Panc1 (cell line): Measurements from ENCODE around the gene FAM83E. TPM values are rescaled to one million over a fixed set of nuclear protein-coding genes. Genes with fewer than 3 reads are reported as not detected.

Experiments used
- ATAC-seq: fragments of 200-7000 bp; cut with Tn5 transposase; 2 replicates; pipeline ENCODE4 v1.9.1; 2020; ENCODE audit warnings: mild to moderate bottlenecking, moderate library complexity
- BruUV-seq: library from RNA; stranded (reverse); fragments of 400-500 nt; replicated peaks from 2 replicates; lab custom pipeline; 2021; lab: Mats Ljungman, UMichigan
- CTCF ChIA-PET: fragments of 300-600 bp; sonication (Branson Sonifier 250); formaldehyde crosslinking; loops from one replicate; lab custom pipeline; 2022; ENCODE audit warnings: antibody characterized with exemption; lab: Charles Lee
- POLR2A ChIA-PET: fragments of 300-600 bp; sonication (Branson Sonifier 250); formaldehyde crosslinking; loops from one replicate; lab custom pipeline; 2022; ENCODE audit warnings: antibody characterized with exemption; lab: Charles Lee
- DNase-seq: peaks from one replicate; pipeline ENCODE4 v3.0.0-alpha.2; 2010; ENCODE audit warnings: low read depth, low spot score
- H3K27ac ChIP-seq: 2 replicates; pipeline ENCODE4 v1.5.1; 2011; ENCODE audit warnings: mild to moderate bottlenecking, low read length, inconsistent platforms
- H3K27me3 ChIP-seq: fragments of 200-500 bp; sonication (Bioruptor generic); 2 replicates; pipeline ENCODE4 v1.6.0; 2014; ENCODE audit warnings: low read length, inconsistent platforms; ENCODE audit not compliant: control insufficient read depth, insufficient read depth
- H3K36me3 ChIP-seq: fragments of 200-500 bp; sonication (Bioruptor generic); 2 replicates; pipeline ENCODE4 v1.5.1; 2014; ENCODE audit warnings: inconsistent platforms, mild to moderate bottlenecking, low read length, moderate library complexity; ENCODE audit not compliant: control insufficient read depth, insufficient read depth
- H3K4me1 ChIP-seq: 2 replicates; pipeline ENCODE4 v1.5.1; 2011; ENCODE audit warnings: inconsistent platforms, mild to moderate bottlenecking, low read length, moderate library complexity; ENCODE audit not compliant: control insufficient read depth, insufficient read depth
- H3K4me3 ChIP-seq, 2 experiments: 2 replicates each; pipeline ENCODE4 v1.5.1; 2011 to 2012; ENCODE audit warnings: low read depth in 2 of 2, low read length in 2 of 2, mild to moderate bottlenecking in 2 of 2, inconsistent platforms in 1 of 2, moderate library complexity in 1 of 2
- H3K9me3 ChIP-seq: fragments of 200-500 bp; sonication (Bioruptor generic); 2 replicates; pipeline ENCODE4 v1.5.1; 2014; ENCODE audit warnings: low read depth, mild to moderate bottlenecking, inconsistent platforms, low read length, moderate library complexity; ENCODE audit not compliant: control insufficient read depth, insufficient read depth
- CTCF ChIP-seq: fragments of 450-650 bp; IDR thresholded peaks from 2 replicates; pipeline ENCODE4 v1.5.1; 2017; ENCODE audit warnings: mild to moderate bottlenecking
- POLR2AphosphoS5 ChIP-seq: IDR thresholded peaks from 2 replicates; pipeline ENCODE4 v1.6.1; 2012; ENCODE audit warnings: mild to moderate bottlenecking, low read depth, low read length, moderate library complexity
- SIN3A ChIP-seq: IDR thresholded peaks from 2 replicates; pipeline ENCODE4 v1.6.1; 2012; ENCODE audit warnings: low read depth, mild to moderate bottlenecking, low read length, moderate library complexity, borderline replicate concordance; ENCODE audit not compliant: insufficient read depth
- TCF7L2 ChIP-seq: IDR thresholded peaks from 2 replicates; pipeline ENCODE4 v1.6.1; 2011; ENCODE audit warnings: mild to moderate bottlenecking, low read depth, low read length, inconsistent platforms
- in situ Hi-C: cut with HindIII; loops from 2 replicates; pipeline ENCODE4 v1.10.0; 2016; ENCODE audit warnings: low sequenced_read_pairs, low pct_unique_long_range_greater_than_20kb
- intact Hi-C: fragments of 100-400 bp; cut with micrococcal nuclease; formaldehyde crosslinking; loops from one replicate; pipeline ENCODE4 v1.10.0; 2022; ENCODE audit not compliant: unreplicated experiment
- total RNA-seq: library from RNA; stranded (reverse); gene quantifications from one replicate; pipeline ENCODE4 v1.2.1, GENCODE V29; 2021; ENCODE audit not compliant: unreplicated experiment
- TF ChIP-seq, protein P1 (sequence below), 2 experiments: IDR thresholded peaks; 2 replicates each; pipeline ENCODE4 v1.6.1; 2011 to 2012; ENCODE audit warnings: low read depth in 2 of 2, control low read depth in 1 of 2, low read length in 1 of 2, mild to moderate bottlenecking in 1 of 2, moderate library complexity in 1 of 2; ENCODE audit not compliant: insufficient read depth in 1 of 2

FAM83E gene
- total RNA-seq, 1 experiment from 2014 or later: 1.0 TPM

GRCh38 chr19:48628486-48629296 lies 13.8 kb upstream of the FAM83E start:
- H3K27ac ChIP-seq: no peak overlapping the region
- ATAC-seq: no peak
- in situ Hi-C loops (no loop called here), intact Hi-C loops (no loop called here)
- no peaks in the 10 kb centered on the region for H3K36me3 ChIP-seq
- no peak overlapping the region for H3K4me3 ChIP-seq
- CTCF ChIA-PET: no interaction called here
- TF ChIP-seq POLR2AphosphoS5 (no peak), TCF7L2 (no peak), CTCF (no peak), SIN3A (no peak)
- TF ChIP-seq, protein P1, sequence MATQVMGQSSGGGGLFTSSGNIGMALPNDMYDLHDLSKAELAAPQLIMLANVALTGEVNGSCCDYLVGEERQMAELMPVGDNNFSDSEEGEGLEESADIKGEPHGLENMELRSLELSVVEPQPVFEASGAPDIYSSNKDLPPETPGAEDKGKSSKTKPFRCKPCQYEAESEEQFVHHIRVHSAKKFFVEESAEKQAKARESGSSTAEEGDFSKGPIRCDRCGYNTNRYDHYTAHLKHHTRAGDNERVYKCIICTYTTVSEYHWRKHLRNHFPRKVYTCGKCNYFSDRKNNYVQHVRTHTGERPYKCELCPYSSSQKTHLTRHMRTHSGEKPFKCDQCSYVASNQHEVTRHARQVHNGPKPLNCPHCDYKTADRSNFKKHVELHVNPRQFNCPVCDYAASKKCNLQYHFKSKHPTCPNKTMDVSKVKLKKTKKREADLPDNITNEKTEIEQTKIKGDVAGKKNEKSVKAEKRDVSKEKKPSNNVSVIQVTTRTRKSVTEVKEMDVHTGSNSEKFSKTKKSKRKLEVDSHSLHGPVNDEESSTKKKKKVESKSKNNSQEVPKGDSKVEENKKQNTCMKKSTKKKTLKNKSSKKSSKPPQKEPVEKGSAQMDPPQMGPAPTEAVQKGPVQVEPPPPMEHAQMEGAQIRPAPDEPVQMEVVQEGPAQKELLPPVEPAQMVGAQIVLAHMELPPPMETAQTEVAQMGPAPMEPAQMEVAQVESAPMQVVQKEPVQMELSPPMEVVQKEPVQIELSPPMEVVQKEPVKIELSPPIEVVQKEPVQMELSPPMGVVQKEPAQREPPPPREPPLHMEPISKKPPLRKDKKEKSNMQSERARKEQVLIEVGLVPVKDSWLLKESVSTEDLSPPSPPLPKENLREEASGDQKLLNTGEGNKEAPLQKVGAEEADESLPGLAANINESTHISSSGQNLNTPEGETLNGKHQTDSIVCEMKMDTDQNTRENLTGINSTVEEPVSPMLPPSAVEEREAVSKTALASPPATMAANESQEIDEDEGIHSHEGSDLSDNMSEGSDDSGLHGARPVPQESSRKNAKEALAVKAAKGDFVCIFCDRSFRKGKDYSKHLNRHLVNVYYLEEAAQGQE (IDR thresholded peaks at IDR 0.05; ENCODE audit: insufficient read depth in 1 of 2, low read depth in 2 of 2, low read length in 1 of 2): no peak
- peaks cover 13% of the 10 kb centered on the region for H3K4me1 ChIP-seq
- BruUV-seq: no TSS peak
- POLR2A ChIA-PET: interaction anchor here (0.9 kb wide), 1 partner anchor 11 kb away, joined by 3 read pairs; no protein-coding TSS in a partner anchor
- no peaks in the 10 kb centered on the region for H3K9me3 ChIP-seq
- no peak for DNase-seq
- no peaks in the 10 kb centered on the region for H3K27me3 ChIP-seq

DNA sequence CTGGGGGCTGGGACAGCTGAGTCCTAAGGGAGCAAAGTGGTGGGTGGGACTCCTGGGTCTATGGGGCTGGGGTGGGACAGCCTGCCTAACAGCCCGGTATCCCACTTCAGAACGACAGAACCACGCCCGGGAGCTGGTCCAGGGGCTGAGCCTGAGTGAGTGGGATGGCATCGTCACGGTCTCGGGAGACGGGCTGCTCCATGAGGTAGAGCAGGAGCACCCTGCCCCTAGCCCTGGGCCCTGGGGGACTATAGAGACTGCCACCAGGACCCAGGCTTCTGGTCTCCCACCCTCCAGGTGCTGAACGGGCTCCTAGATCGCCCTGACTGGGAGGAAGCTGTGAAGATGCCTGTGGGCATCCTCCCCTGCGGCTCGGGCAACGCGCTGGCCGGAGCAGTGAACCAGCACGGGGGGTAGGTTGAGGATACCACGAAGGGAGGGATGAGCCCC lies 13.0 kb upstream of the FAM83E start:
- Histone ChIP-seq H3K9me3 (no peaks in the 10 kb centered on the region), H3K4me1 (peaks cover 11% of the 10 kb centered on the region), H3K27ac (no peak overlapping the region), H3K36me3 (no peaks in the 10 kb centered on the region), H3K4me3 (no peak overlapping the region), H3K27me3 (no peaks in the 10 kb centered on the region)
- no peak for DNase-seq
- in situ Hi-C loops: no loop called here
- ChIA-PET POLR2A (interaction anchor here (0.6 kb wide), 1 partner anchor 379 kb away, joined by 7 read pairs; no protein-coding TSS in a partner anchor), CTCF (no interaction called here)
- intact Hi-C loops: no loop called here
- BruUV-seq: no TSS peak
- TF ChIP-seq, protein P1 (IDR thresholded peaks at IDR 0.05; ENCODE audit: insufficient read depth in 1 of 2, low read depth in 2 of 2, low read length in 1 of 2): no peak
- no peak for TF ChIP-seq SIN3A
- TF ChIP-seq CTCF: no peak
- no peak for TF ChIP-seq TCF7L2
- no peak for ATAC-seq
